Spinal cord (tissue), 10 donors: ENCODE data around the gene GRN. TPM values are rescaled to one million over a fixed set of nuclear protein-coding genes. Genes with fewer than 3 reads are reported as not detected.
A peak's percentile ranks its signal among the peaks of the same experiment; 100 is the strongest.
"Not testable (repeated sequence)": the region's sequence is repeated elsewhere in the genome, so short reads cannot be mapped to it uniquely, and the experiment has no call there.

Experiments used
- DNase-seq, 6 donors: peaks; one replicate each; pipeline versions ENCODE4 v3.0.0 to v3.0.0-alpha.2; 2013 to 2015; ENCODE audit warnings: low spot score in 6 of 6, low read depth in 4 of 6
- H3K27ac ChIP-seq: one replicate; pipeline ENCODE4 v1.5.1; 2013; ENCODE audit warnings: low read depth, low read length, control low read depth
- H3K27me3 ChIP-seq: one replicate; pipeline ENCODE4 v1.6.1; 2013; ENCODE audit warnings: low read length; ENCODE audit not compliant: control insufficient read depth, insufficient read depth
- H3K36me3 ChIP-seq: one replicate; pipeline ENCODE4 v1.6.1; 2013; ENCODE audit warnings: low read length; ENCODE audit not compliant: control insufficient read depth, insufficient read depth
- H3K4me1 ChIP-seq: one replicate; pipeline ENCODE4 v1.6.1; 2013; ENCODE audit warnings: low read length; ENCODE audit not compliant: control insufficient read depth, insufficient read depth
- H3K4me3 ChIP-seq: one replicate; pipeline ENCODE4 v1.5.1; 2013; ENCODE audit warnings: low read depth, low read length, control low read depth
- H3K9me3 ChIP-seq: one replicate; pipeline ENCODE4 v1.6.1; 2013; ENCODE audit warnings: low read length; ENCODE audit not compliant: control insufficient read depth, insufficient read depth
- WGBS: methylation state at CpG from one replicate; pipeline ENCODE4 v1.1.5; 2013; ENCODE audit warnings: missing lambda C conversion rate; ENCODE audit not compliant: insufficient coverage; 5-methylcytosine and 5-hydroxymethylcytosine counted together
- polyA plus RNA-seq, 2 donors: library from polyadenylated mRNA; unstranded; fragments of 120-200 nt; gene quantifications; one replicate each; pipeline ENCODE4 v1.2.1, GENCODE V29; 2013; ENCODE audit not compliant: insufficient read length in 2 of 2
- total RNA-seq, 2 donors: library from RNA; depleted of rRNA in 1 of 2; stranded (reverse); fragments of 120-200 nt in 1 of 2; fragments of >200 nt in 1 of 2; gene quantifications; one replicate each; pipeline versions ENCODE4 v1.2.3 to v1.2.4, GENCODE V29; 2013 to 2014
- donor health status: healthy.

Gene GRN
- total and polyA plus RNA-seq, 4 donors = 106 to 146 (median 132) TPM

DNA sequence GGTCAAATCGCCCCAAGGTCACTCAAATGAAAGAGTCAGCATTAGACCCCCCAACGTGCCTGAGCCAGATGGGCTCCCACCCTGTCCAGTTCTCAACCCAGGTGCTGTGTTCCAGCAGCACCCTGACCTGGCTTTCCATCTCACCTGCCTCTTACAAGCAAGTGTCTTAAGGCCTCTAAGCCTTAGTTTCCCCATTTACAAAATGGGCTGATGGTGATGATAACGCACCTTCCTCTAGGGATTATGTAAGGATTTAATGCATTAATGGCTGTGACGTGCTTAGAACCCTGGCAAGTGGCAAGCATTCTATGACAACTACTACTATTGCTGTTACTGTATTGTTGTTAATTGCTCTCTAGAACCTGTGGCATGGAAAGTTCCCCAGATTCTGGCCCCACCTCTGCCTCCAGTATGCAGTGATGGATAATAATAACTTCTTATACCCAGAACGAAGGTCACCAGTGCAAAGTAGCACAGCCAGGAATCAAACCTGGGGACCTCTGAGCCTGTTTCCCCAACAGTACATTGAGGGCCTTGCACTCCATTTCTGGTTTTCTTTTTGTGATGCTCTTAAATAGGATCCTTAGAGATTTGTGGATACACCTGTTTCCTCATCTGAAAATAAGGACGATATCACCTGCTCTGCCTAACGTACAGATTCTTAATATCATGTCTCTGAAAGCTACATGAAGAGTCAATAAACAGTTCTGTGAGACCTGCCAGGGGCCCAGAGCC is 17.2 kb upstream of the GRN start:
- Histone ChIP-seq H3K27me3 (peaks cover 2% of the 10 kb centered on the region), H3K9me3 (no peaks in the 10 kb centered on the region), H3K4me3 (no peak overlapping the region), H3K4me1 (peaks cover 45% of the 10 kb centered on the region), H3K36me3 (no peaks in the 10 kb centered on the region), H3K27ac (no peak overlapping the region)
- no peak for DNase-seq
- 69% methylated on average over 4 of the region's 7 CpGs for WGBS

DNA sequence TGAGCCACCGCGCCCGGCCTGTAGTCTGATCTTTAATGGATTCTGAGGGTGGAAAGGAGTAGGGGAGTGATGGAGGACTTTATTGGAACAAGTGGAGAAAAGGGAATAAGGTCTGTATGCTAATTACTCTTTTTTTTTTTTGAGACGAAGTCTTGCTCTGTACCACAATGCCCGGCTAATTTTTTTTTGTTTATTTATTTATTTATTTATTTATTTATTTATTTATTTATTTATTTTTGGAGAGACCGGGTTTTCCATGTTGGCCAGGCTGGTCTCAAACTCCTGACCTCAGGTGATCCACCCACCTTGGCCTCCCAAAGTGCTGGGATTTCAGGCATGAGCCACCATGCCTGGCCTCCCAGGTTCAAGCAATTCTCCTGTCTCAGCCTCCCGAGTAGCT is 15.6 kb upstream of the GRN start:
- not testable (repeated sequence) for H3K36me3 ChIP-seq, DNase-seq, H3K4me3 ChIP-seq, H3K27me3 ChIP-seq, H3K9me3 ChIP-seq, H3K27ac ChIP-seq
- 80% methylated on average over 1 of the region's 7 CpGs for WGBS
- H3K4me1 ChIP-seq = peaks cover 30% of the 10 kb centered on the region

DNA sequence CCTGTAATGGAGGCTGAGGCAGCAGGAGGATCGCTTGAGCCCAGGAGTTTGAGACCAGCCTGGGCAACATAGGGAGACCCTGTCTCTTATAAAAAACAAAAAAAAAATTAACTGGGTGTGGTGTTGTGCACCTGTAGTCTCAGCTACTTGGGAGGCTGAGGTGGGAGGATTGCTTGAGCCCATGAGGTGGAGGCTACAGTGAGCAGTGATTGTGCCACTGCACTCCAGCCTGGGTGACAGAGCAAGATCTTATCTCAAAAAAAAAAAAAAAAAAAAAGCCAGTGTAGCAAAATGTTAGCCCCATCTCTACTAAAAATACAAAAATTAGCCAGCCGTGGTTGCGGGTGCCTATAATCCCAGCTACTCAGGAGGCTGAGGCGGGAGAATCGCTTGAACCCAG is 14.8 kb upstream of the GRN start:
- not testable (repeated sequence) for H3K27me3 ChIP-seq, H3K27ac ChIP-seq, H3K4me3 ChIP-seq, DNase-seq, H3K36me3 ChIP-seq, H3K9me3 ChIP-seq
- no CpG with 5 or more reads among the region's 5 CpGs for WGBS
- peaks cover 25% of the 10 kb centered on the region for H3K4me1 ChIP-seq

DNA sequence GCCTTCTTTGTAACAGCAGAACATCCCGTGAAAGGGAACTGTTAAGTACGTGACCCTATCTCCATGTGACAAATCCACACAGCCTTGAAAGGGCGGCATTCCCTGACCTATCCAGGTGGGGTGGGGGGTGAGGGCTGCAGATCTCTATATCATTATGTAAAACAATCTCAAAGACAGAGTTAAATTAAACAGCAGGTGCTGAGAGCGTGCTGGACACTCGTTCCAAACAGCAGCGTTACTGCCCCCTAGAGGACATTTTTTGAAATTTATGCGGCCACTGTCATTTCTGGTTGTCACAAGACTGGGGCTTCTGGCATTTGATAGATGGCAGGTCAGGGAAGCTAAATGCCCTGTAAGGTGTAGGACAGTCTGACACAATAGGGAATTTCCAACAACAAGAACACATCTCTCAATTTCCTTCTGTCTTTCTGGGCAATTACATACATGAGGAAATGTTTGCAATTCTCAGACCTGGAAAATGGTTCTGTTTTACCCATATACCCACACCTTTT is 13.8 kb upstream of the GRN start:
- 0% methylated on average over 4 of the region's 7 CpGs for WGBS
- no peak overlapping the region for H3K27ac ChIP-seq
- H3K4me3 ChIP-seq = no peak overlapping the region
- no peaks in the 10 kb centered on the region for H3K36me3 ChIP-seq
- H3K9me3 ChIP-seq = no peaks in the 10 kb centered on the region
- DNase-seq = peak in 3 of 6 donors; percentile 68 to 92 (median 91)
- no peaks in the 10 kb centered on the region for H3K27me3 ChIP-seq
- peaks cover 15% of the 10 kb centered on the region for H3K4me1 ChIP-seq

DNA sequence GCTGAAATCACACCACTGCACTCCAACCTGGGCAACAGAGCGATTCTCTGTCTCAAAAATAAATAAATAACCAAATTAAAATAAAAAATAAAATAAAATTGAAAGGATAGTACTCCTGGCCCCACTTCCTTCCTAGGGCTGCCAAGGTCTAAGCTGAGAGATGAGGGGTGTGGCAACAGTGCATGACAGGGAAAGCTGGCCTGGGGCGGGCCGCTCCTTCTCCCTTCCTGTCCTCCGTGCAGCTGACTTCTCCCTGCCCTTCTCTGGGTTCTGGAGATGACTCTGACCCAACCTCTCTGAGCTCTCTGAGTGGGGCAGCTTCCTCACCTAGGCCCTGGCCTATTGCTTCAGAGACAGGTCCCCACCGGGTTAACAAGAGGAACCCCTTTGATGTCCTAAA is 11.7 kb upstream of the GRN start:
- H3K36me3 ChIP-seq = no peaks in the 10 kb centered on the region
- no peak for DNase-seq
- no peak overlapping the region for H3K27ac ChIP-seq
- peaks cover 6% of the 10 kb centered on the region for H3K4me1 ChIP-seq
- H3K27me3 ChIP-seq = no peaks in the 10 kb centered on the region
- H3K4me3 ChIP-seq = no peak overlapping the region
- no peaks in the 10 kb centered on the region for H3K9me3 ChIP-seq
- 71% methylated on average over 3 of the region's 5 CpGs for WGBS

DNA sequence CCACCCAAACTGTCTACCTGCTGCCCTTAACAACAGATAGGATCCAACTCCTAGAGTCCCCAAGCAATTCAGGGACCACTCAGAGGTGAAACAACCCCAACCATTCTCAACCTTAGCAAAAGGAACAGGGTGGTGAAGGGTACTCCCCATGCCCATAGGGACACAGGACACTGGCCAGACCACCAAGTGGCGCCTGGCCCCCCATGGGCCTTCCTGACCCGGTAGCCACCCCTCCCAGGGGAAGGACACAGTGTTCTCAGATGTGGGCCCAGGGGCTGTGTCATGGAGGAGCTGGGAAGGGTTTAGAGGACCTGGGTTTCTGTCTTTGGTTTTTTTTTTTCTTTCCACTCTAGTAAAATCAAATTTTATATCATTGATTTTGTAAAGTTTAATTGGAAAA is 10.8 kb upstream of the GRN start:
- H3K27me3 ChIP-seq = no peaks in the 10 kb centered on the region
- H3K36me3 ChIP-seq = no peaks in the 10 kb centered on the region
- no peaks in the 10 kb centered on the region for H3K9me3 ChIP-seq
- H3K4me1 ChIP-seq = peaks cover 6% of the 10 kb centered on the region
- no peak for DNase-seq
- no peak overlapping the region for H3K4me3 ChIP-seq
- no peak overlapping the region for H3K27ac ChIP-seq
- 80% methylated on average over 1 of the region's 2 CpGs for WGBS

DNA sequence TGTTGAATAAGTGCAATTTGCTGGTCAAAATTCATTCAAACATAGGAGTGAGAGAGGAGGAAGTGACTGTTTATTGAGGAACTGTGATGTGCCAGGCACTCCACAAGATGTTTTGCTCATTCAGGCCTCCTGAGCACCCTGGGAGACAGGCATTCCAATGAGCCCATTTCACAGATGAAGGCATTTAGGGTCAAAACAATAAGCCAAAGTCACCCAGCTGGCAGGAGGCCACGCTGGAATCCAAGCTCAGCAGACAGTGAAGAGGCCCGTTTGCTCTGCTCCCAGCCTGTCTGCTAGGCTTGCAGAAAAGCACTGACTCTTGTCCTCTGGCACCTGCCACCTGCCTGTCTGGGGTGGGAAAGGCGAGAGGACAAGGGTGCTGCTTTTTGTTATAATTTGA is 10.4 kb upstream of the GRN start:
- WGBS = 38% methylated on average over 3 of the region's 3 CpGs
- DNase-seq = no peak
- H3K4me1 ChIP-seq = peaks cover 6% of the 10 kb centered on the region
- H3K36me3 ChIP-seq = no peaks in the 10 kb centered on the region
- no peak overlapping the region for H3K27ac ChIP-seq
- H3K9me3 ChIP-seq = no peaks in the 10 kb centered on the region
- H3K27me3 ChIP-seq = no peaks in the 10 kb centered on the region
- no peak overlapping the region for H3K4me3 ChIP-seq

DNA sequence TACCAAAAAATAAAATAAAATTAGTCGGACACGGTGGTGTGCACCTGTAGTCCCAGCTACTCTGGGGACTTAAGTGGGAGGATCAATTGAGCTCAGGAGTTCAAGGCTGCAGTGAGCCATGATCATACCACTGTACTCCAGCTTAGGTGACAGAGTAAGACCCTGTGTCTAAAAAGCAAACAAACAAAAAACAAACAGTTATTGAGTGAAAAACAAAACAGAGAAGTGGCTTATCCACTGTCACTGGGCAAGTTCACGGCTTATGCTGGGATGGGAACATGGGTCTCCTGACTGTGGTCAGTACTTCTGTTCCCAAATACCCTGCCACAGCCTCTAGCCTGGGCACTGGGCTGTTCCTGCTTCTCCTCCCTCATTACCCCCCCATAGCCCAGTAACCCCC is 9.5 kb upstream of the GRN start:
- H3K36me3 ChIP-seq = no peaks in the 10 kb centered on the region
- no peak for DNase-seq
- peaks cover 6% of the 10 kb centered on the region for H3K4me1 ChIP-seq
- H3K4me3 ChIP-seq = no peak overlapping the region
- no peaks in the 10 kb centered on the region for H3K9me3 ChIP-seq
- H3K27ac ChIP-seq = no peak overlapping the region
- H3K27me3 ChIP-seq = no peaks in the 10 kb centered on the region
- WGBS = 80% methylated on average over 2 of the region's 3 CpGs

DNA sequence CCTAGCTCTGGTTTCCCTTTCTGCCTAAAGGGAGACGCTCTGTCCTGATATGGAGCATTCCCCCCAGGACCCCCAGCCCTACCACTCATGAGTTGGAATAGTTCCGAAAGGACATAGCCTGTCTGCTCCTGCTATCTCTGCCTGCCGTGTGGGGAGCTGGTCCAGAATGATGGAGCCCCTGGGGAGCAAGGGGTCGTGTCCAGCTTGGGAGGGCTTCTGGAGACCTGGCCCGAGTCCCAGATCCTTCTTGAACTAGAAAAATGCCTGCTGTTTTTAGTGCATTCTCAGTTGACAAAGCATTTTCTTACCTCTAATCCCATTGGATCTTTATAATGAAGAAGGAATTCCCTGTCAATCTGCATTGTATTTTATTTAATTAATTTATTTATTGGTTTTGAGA is 9.1 kb upstream of the GRN start:
- no peaks in the 10 kb centered on the region for H3K27me3 ChIP-seq
- peaks cover 4% of the 10 kb centered on the region for H3K4me1 ChIP-seq
- 24% methylated on average over 4 of the region's 5 CpGs for WGBS
- H3K9me3 ChIP-seq = no peaks in the 10 kb centered on the region
- no peak for DNase-seq
- no peak overlapping the region for H3K4me3 ChIP-seq
- H3K27ac ChIP-seq = no peak overlapping the region
- H3K36me3 ChIP-seq = no peaks in the 10 kb centered on the region

DNA sequence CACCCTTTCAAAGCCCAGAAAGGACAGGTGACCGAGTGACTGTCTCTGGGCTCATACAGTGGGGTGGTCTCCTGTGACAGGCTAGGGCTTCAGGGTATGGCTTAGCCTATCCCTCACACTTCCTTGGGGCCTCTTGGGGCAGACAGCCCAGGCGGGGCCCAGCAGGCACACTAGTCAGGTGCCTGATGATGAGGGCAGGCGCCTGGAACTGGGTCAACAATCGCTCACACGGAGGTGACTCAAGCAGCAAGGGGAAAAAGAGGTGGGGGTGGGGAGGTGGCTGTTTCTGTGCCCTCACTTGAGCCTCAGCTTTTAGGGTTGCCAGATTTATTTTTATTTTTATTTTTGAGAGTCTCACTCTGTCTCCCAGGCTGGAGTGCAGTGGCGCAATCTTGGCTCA is 6.4 kb upstream of the GRN start:
- H3K27me3 ChIP-seq = peaks cover 3% of the 10 kb centered on the region
- H3K4me1 ChIP-seq = no peaks in the 10 kb centered on the region
- H3K27ac ChIP-seq = no peak overlapping the region
- DNase-seq = no peak
- no peak overlapping the region for H3K4me3 ChIP-seq
- no peaks in the 10 kb centered on the region for H3K9me3 ChIP-seq
- H3K36me3 ChIP-seq = no peaks in the 10 kb centered on the region
- WGBS = 54% methylated on average over 5 of the region's 6 CpGs
